GM12878 (cell line): ENCODE data around the gene RPEL1.

Experiments used
- ATF2 ChIP-seq: IDR thresholded peaks from 2 replicates; pipeline ENCODE4 v1.6.1; 2012; ENCODE audit warnings: low read length, inconsistent platforms
- CTCF ChIP-seq, 3 experiments: IDR thresholded peaks in 2 of 3; conservative IDR thresholded peaks in 1 of 3; 2 replicates each; pipeline ENCODE4 v1.5.1; 2011; ENCODE audit warnings: low read depth in 3 of 3, low read length in 3 of 3, mild to moderate bottlenecking in 3 of 3, control low read depth in 2 of 3, moderate library complexity in 2 of 3, inconsistent platforms in 1 of 3, mixed read lengths in 1 of 3; ENCODE audit not compliant: control insufficient read depth in 2 of 3, insufficient read depth in 1 of 3; ENCODE audit errors: extremely low read depth in 1 of 3
- ETV6 ChIP-seq, 2 experiments: fragments of 450-650 bp in 1 of 2; IDR thresholded peaks in 1 of 2; conservative IDR thresholded peaks in 1 of 2; 2 replicates each; pipeline ENCODE4 v1.6.1; 2014; ENCODE audit warnings: antibody characterized with exemption in 1 of 2, borderline replicate concordance in 1 of 2, low read depth in 1 of 2, mild to moderate bottlenecking in 1 of 2, moderate library complexity in 1 of 2
- EZH2 ChIP-seq: IDR thresholded peaks from 2 replicates; pipeline ENCODE4 v1.6.1; 2012; ENCODE audit warnings: low read depth, mild to moderate bottlenecking, control low read depth, inconsistent platforms, low read length, borderline replicate concordance; ENCODE audit not compliant: control insufficient read depth
- FOS ChIP-seq: IDR thresholded peaks from 3 replicates; pipeline ENCODE4 v1.6.1; 2011; ENCODE audit warnings: borderline replicate concordance; ENCODE audit not compliant: insufficient read length; ENCODE audit errors: extremely low read depth
- MAX ChIP-seq: IDR thresholded peaks from 2 replicates; pipeline ENCODE4 v1.6.1; 2012; ENCODE audit warnings: low read depth, low read length, improper control_type of control experiment
- POLR2AphosphoS5 ChIP-seq: IDR thresholded peaks from 2 replicates; pipeline ENCODE4 v1.6.1; 2011; ENCODE audit warnings: mild to moderate bottlenecking, low read length, inconsistent platforms
- REST ChIP-seq: IDR thresholded peaks from 2 replicates; pipeline ENCODE4 v1.6.1; 2012; ENCODE audit warnings: mild to moderate bottlenecking, low read depth, low read length
- SMC3 ChIP-seq: IDR thresholded peaks from 2 replicates; pipeline ENCODE4 v1.6.1; 2011; ENCODE audit warnings: low read length, improper control_type of control experiment, borderline replicate concordance
- TAF1 ChIP-seq: IDR thresholded peaks from 2 replicates; pipeline ENCODE4 v1.6.1; 2011; ENCODE audit warnings: mild to moderate bottlenecking, low read depth, low read length, borderline replicate concordance
- ZBTB40 ChIP-seq: fragments of 450-650 bp; IDR thresholded peaks from 2 replicates; pipeline ENCODE4 v1.6.1; 2016; ENCODE audit warnings: mild to moderate bottlenecking, moderate library complexity, borderline replicate concordance

GRCh38 chr10:103265717-103266329, 20.1 kb downstream of the RPEL1 start:
- TF ChIP-seq ZBTB40 = no peak
- no peak for TF ChIP-seq EZH2
- TF ChIP-seq SMC3 = no peak
- no peak for TF ChIP-seq CTCF (IDR thresholded peaks at IDR 0.05 in 2 of 3, conservative IDR thresholded peaks at IDR 0.05 in 1 of 3; ENCODE audit: control insufficient read depth in 2 of 3, extremely low read depth in 1 of 3, insufficient read depth in 1 of 3, low read depth in 3 of 3, low read length in 3 of 3)
- no peak for TF ChIP-seq ATF2
- no peak for TF ChIP-seq POLR2AphosphoS5
- no peak for TF ChIP-seq MAX
- peak; percentile 96 for TF ChIP-seq REST
- no peak for TF ChIP-seq ETV6 (conservative IDR thresholded peaks at IDR 0.05 in 1 of 2, IDR thresholded peaks at IDR 0.05 in 1 of 2; ENCODE audit: borderline replicate concordance in 1 of 2, low read depth in 1 of 2)
- no peak for TF ChIP-seq TAF1
- no peak for TF ChIP-seq FOS
